HG02885 (cell line): Measurements from ENCODE around the gene FHDC1.

Source experiments
- ATAC-seq: cut with Tn5 transposase; IDR thresholded peaks from one replicate; pipeline ENCODE4 v1.9.1; 2021; ENCODE audit warnings: mild to moderate bottlenecking; ENCODE audit not compliant: unreplicated experiment, poor library complexity

The FHDC1 gene

GRCh38 chr4:152928286-152928685, 7.8 kb upstream of the FHDC1 start:
- no peak for ATAC-seq

- no peak for ATAC-seq
Observed at GRCh38 chr4:152929888-152930287, 6.2 kb upstream of the FHDC1 start.

- no peak for ATAC-seq
Observed at GRCh38 chr4:152935143-152935542, 980 bp upstream of the FHDC1 start.

- peak; percentile 30 for ATAC-seq
Observed at GRCh38 chr4:152936446-152937335, 568 bp downstream of the FHDC1 start.

- ATAC-seq = peak; percentile 47
Observed at GRCh38 chr4:152937336-152938236, 1.5 kb downstream of the FHDC1 start.

- no peak for ATAC-seq
Observed at GRCh38 chr4:152938237-152938947, 2.3 kb downstream of the FHDC1 start.

GRCh38 chr4:152939621-152940020, 3.5 kb downstream of the FHDC1 start:
- no peak for ATAC-seq

GRCh38 chr4:152940461-152940860, 4.3 kb downstream of the FHDC1 start:
- no peak for ATAC-seq

- no peak for ATAC-seq
Observed at GRCh38 chr4:152941411-152941810, 5.3 kb downstream of the FHDC1 start.

GRCh38 chr4:152942346-152942745, 6.2 kb downstream of the FHDC1 start:
- no peak for ATAC-seq

- no peak for ATAC-seq
Observed at GRCh38 chr4:152943672-152944071, 7.5 kb downstream of the FHDC1 start.

GRCh38 chr4:152944666-152945320, 8.7 kb downstream of the FHDC1 start:
- no peak for ATAC-seq

GRCh38 chr4:152945639-152946038, 9.5 kb downstream of the FHDC1 start:
- ATAC-seq = no peak

GRCh38 chr4:152946446-152946845, 10.3 kb downstream of the FHDC1 start:
- ATAC-seq = no peak

- ATAC-seq = no peak
Observed at GRCh38 chr4:152947311-152947710, 11.2 kb downstream of the FHDC1 start.

GRCh38 chr4:152949930-152950329, 13.8 kb downstream of the FHDC1 start:
- no peak for ATAC-seq

- ATAC-seq = no peak
Observed at GRCh38 chr4:152950402-152951274, 14.5 kb downstream of the FHDC1 start.

- no peak for ATAC-seq
Observed at GRCh38 chr4:152951348-152951747, 15.2 kb downstream of the FHDC1 start.

- no peak for ATAC-seq
Observed at GRCh38 chr4:152953514-152953913, 17.4 kb downstream of the FHDC1 start.
